GM12878 (cell line): ENCODE data around the gene ZNF532. TPM values are rescaled to one million over a fixed set of nuclear protein-coding genes. Genes with fewer than 3 reads are reported as not detected.

ENCODE experiments used
- ATAC-seq: fragments of 200-7000 bp; cut with Tn5 transposase; 3 replicates; pipeline ENCODE4 v1.9.1; 2020; ENCODE audit warnings: mild to moderate bottlenecking, moderate library complexity
- BruUV-seq: library from RNA; stranded (reverse); fragments of 400-500 nt; replicated peaks from 2 replicates; lab custom pipeline; 2021; lab: Mats Ljungman, UMichigan
- CTCF ChIA-PET: fragments of 300-600 bp; sonication (Branson Sonifier 250); formaldehyde crosslinking; extraction: SDS; loops from one replicate; lab custom pipeline; 2021; ENCODE audit warnings: inconsistent platforms; lab: Yijun Ruan, JAX
- POLR2A ChIA-PET: fragments of 350-600 bp; formaldehyde crosslinking; extraction: SDS; loops from one replicate; lab custom pipeline; 2021; ENCODE audit warnings: inconsistent platforms; lab: Charles Lee
- RAD21 ChIA-PET: fragments of 300-600 bp; sonication (Branson Sonifier 250); formaldehyde crosslinking; loops from one replicate; lab custom pipeline; 2023; ENCODE audit warnings: antibody characterized with exemption; ENCODE audit not compliant: unreplicated experiment; lab: Charles Lee
- SMC1A ChIA-PET: fragments of 300-600 bp; sonication (Branson Sonifier 250); formaldehyde crosslinking; loops from one replicate; lab custom pipeline; 2023; ENCODE audit not compliant: unreplicated experiment, uncharacterized antibody; lab: Charles Lee
- DNase-seq: peaks from one replicate; pipeline ENCODE4 v3.0.0-alpha.2; 2011; ENCODE audit warnings: low read depth, low spot score
- FAIRE-seq: peaks from 3 replicates; lab custom pipeline; 2011; peaks lifted over from hg19 to GRCh38; lab: Jason Lieb, UNC
- H2AFZ ChIP-seq: 2 replicates; pipeline ENCODE4 v1.6.0; 2011; ENCODE audit warnings: low read depth, low read length, control low read depth; ENCODE audit not compliant: control insufficient read depth
- H3K27ac ChIP-seq: 2 replicates; pipeline ENCODE4 v1.5.1; 2011; ENCODE audit warnings: control low read depth; ENCODE audit not compliant: control insufficient read depth, insufficient read depth
- H3K27me3 ChIP-seq, 2 experiments: replicated peaks in 1 of 2; 2 replicates each; pipeline versions ENCODE4 v1.6.0 to v1.6.1; 2011; ENCODE audit warnings: low read length in 1 of 2; ENCODE audit not compliant: control insufficient read depth in 2 of 2, insufficient read depth in 2 of 2
- H3K36me3 ChIP-seq, 2 experiments: 2 replicates each; pipeline ENCODE4 v1.5.1; 2011; ENCODE audit warnings: low read length in 1 of 2; ENCODE audit not compliant: control insufficient read depth in 2 of 2, insufficient read depth in 2 of 2
- H3K4me1 ChIP-seq: 2 replicates; pipeline ENCODE4 v1.6.1; 2011; ENCODE audit warnings: mild to moderate bottlenecking, low read length, moderate library complexity, mixed read lengths; ENCODE audit not compliant: control insufficient read depth, insufficient read depth
- H3K4me2 ChIP-seq: 2 replicates; pipeline ENCODE4 v1.6.0; 2011; ENCODE audit warnings: control low read depth; ENCODE audit not compliant: control insufficient read depth, insufficient read depth
- H3K4me3 ChIP-seq: fragments of 200-600 bp; sonication (generic); 2 replicates; pipeline ENCODE4 v1.5.1; 2016
- H3K79me2 ChIP-seq: 2 replicates; pipeline ENCODE4 v1.6.0; 2011; ENCODE audit warnings: low read length; ENCODE audit not compliant: control insufficient read depth, insufficient read depth
- H3K9ac ChIP-seq: 2 replicates; pipeline ENCODE4 v1.8.0; 2011; ENCODE audit warnings: low read length, control low read depth, mixed read lengths; ENCODE audit not compliant: control insufficient read depth, insufficient read depth
- H3K9me3 ChIP-seq: replicated peaks from 3 replicates; pipeline ENCODE4 v1.5.1; 2011; ENCODE audit warnings: mild to moderate bottlenecking, low read length; ENCODE audit not compliant: control insufficient read depth, insufficient read depth
- H4K20me1 ChIP-seq: 2 replicates; pipeline ENCODE4 v1.6.0; 2011; ENCODE audit not compliant: control insufficient read depth, insufficient read depth
- KAT2A ChIP-seq: conservative IDR thresholded peaks from 2 replicates; pipeline ENCODE4 v1.6.1; 2011; ENCODE audit warnings: low read depth, low read length; ENCODE audit not compliant: control insufficient read depth
- MXI1 ChIP-seq: fragments of 150-350 bp; IDR thresholded peaks from 2 replicates; pipeline ENCODE4 v1.6.1; 2011; ENCODE audit warnings: low read depth, mild to moderate bottlenecking, inconsistent platforms, low read length, improper control_type of control experiment
- MYB ChIP-seq: fragments of 150-350 bp; IDR thresholded peaks from 2 replicates; pipeline ENCODE4 v1.6.1; 2014; ENCODE audit warnings: mild to moderate bottlenecking, low read depth, low read length, borderline replicate concordance
- NR2F1 ChIP-seq: fragments of 450-650 bp; conservative IDR thresholded peaks from 2 replicates; pipeline ENCODE4 v1.6.1; 2017; ENCODE audit warnings: mild to moderate bottlenecking
- PKNOX1 ChIP-seq: fragments of 450-650 bp; IDR thresholded peaks from 2 replicates; pipeline ENCODE4 v1.6.1; 2016; ENCODE audit warnings: mild to moderate bottlenecking
- TCF3 ChIP-seq: IDR thresholded peaks from 2 replicates; pipeline ENCODE4 v1.6.1; 2012; ENCODE audit warnings: low read depth, mild to moderate bottlenecking, low read length, borderline replicate concordance; ENCODE audit not compliant: insufficient read depth
- YBX1 ChIP-seq: fragments of 450-650 bp; IDR thresholded peaks from 2 replicates; pipeline ENCODE4 v1.6.1; 2016; ENCODE audit warnings: antibody characterized with exemption
- WGBS: methylation state at CpG from one replicate; pipeline ENCODE4 v1.1.6; 2016; ENCODE audit warnings: low lambda C conversion rate; ENCODE audit not compliant: insufficient replicate concordance, insufficient coverage; ENCODE audit errors: missing lambda C conversion rate; 5-methylcytosine and 5-hydroxymethylcytosine counted together
- in situ Hi-C: fragments of 300-500 bp; cut with MboI; formaldehyde crosslinking; loops from 9 replicates; pipeline ENCODE4 v1.14.3; 2018; ENCODE audit warnings: mixed read lengths
- intact Hi-C: fragments of 100-400 bp; cut with micrococcal nuclease; formaldehyde crosslinking; loops from one replicate; pipeline ENCODE4 v1.14.2; 2022; ENCODE audit not compliant: unreplicated experiment
- polyA plus RNA-seq, 11 experiments: library from polyadenylated mRNA; depleted of rRNA in 4 of 11; unstranded in 6 of 11; stranded (reverse) in 5 of 11; fragments of >200 nt; fragmentation: Nextera tagmentation in 4 of 11; fragmentation: Illumina TruSeq in 1 of 11; extraction: Ambion mirVana in 4 of 11; extraction: Trizol in 1 of 11; gene quantifications; 1 replicate in 1 of 11; 2 replicates in 10 of 11; pipeline versions ENCODE4 v1.2.1 to v1.2.3, GENCODE V29; 2011 to 2016; ENCODE audit warnings: inconsistent platforms in 2 of 11, missing spikeins in 2 of 11, low read depth in 1 of 11
- total RNA-seq, 4 experiments: library from RNA; depleted of rRNA in 3 of 4; stranded (reverse); fragments of >200 nt in 3 of 4; fragmentation: Illumina TruSeq in 1 of 4; extraction: Trizol in 1 of 4; gene quantifications; 2 replicates each; pipeline versions ENCODE4 v1.2.1 to v1.2.3, GENCODE V29; 2013 to 2021

ZNF532 gene
- total and polyA plus RNA-seq, 10 of the 15 experiments (the other 5 are each of a cell fraction or from before 2014, with no cell fraction given), result 0.44 to 3.4 (median 1.4) TPM

DNA sequence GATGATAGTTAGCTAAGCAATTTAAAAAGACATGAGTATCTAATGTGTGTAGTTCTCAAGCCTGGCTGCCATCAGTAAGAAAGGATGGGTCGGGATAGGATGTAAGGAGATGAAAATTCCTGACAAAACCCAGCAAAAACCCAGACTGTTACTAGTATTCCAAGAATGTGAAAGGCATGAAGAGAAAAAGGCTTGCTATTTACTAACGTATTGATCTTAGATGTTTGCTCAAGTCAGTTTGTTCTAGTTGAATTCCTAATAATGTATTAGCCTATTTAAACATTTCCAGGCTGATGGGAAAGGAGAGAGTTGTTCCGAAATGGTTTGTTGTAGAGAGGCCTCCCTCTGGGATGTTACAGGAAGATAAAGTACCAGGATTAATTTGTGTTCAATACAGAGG is 88.2 kb downstream of the ZNF532 start:
- no peak overlapping the region for H3K9ac ChIP-seq
- FAIRE-seq (no peak), ATAC-seq (no peak), DNase-seq (no peak)
- in situ Hi-C loops, result no loop called here
- no peaks in the 10 kb centered on the region for H3K4me1 ChIP-seq
- H2AFZ ChIP-seq, result no peak overlapping the region
- H3K9me3 ChIP-seq, result no peaks in the 10 kb centered on the region
- H3K27me3 ChIP-seq, result no peaks in the 10 kb centered on the region
- intact Hi-C loops, result no loop called here
- no peak overlapping the region for H3K27ac ChIP-seq
- H3K36me3 ChIP-seq, result no peaks in the 10 kb centered on the region
- ChIA-PET SMC1A (interaction anchor here (1.1 to 1.6 kb wide), 2 partner anchors 8 to 11 kb away, joined by 3 to 6 read pairs; no protein-coding TSS in a partner anchor), CTCF (no interaction called here), RAD21 (no interaction called here), POLR2A (interaction anchor here (1.7 kb wide), 1 partner anchor 13 kb away, joined by 4 read pairs; no protein-coding TSS in a partner anchor)
- BruUV-seq, result no TSS peak
- WGBS, result 53% methylated on average over 3 of the region's 3 CpGs
- TF ChIP-seq KAT2A (no peak), NR2F1 (no peak), YBX1 (no peak), PKNOX1 (no peak)
- no peak overlapping the region for H3K4me2 ChIP-seq
- no peaks in the 10 kb centered on the region for H3K79me2 ChIP-seq
- no peaks in the 10 kb centered on the region for H4K20me1 ChIP-seq
- no peak overlapping the region for H3K4me3 ChIP-seq

DNA sequence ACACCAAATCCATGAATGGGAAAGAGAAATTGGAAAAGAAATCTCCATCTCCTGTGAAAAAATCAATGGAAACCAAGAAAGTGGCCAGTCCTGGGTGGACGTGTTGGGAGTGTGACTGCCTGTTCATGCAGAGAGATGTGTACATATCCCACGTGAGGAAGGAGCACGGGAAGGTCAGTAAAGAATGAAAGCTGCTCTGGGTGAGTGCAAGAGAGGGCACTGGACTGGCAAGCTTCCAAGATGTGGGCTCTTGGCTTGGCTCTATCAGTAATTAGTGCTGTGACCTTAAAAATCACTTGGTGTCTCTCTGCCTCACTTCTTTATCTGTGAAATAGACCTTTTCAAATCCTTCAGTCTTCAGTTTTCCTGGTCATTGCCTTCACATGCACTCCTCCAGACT is 89.0 kb downstream of the ZNF532 start:
- BruUV-seq, result no TSS peak
- H3K4me3 ChIP-seq, result no peak overlapping the region
- ChIA-PET SMC1A (interaction anchor here (0.8 to 1.1 kb wide), 2 partner anchors 8 to 10 kb away, joined by 3 read pairs; no protein-coding TSS in a partner anchor), POLR2A (no interaction called here), CTCF (no interaction called here), RAD21 (no interaction called here)
- TF ChIP-seq TCF3 (no peak), MYB (no peak), MXI1 (no peak)
- no peaks in the 10 kb centered on the region for H3K4me1 ChIP-seq
- H3K79me2 ChIP-seq, result no peaks in the 10 kb centered on the region
- H3K27ac ChIP-seq, result no peak overlapping the region
- in situ Hi-C loops (no loop called here), intact Hi-C loops (no loop called here)
- no peak overlapping the region for H2AFZ ChIP-seq
- H3K9me3 ChIP-seq, result no peaks in the 10 kb centered on the region
- no peak overlapping the region for H3K9ac ChIP-seq
- no peaks in the 10 kb centered on the region for H4K20me1 ChIP-seq
- FAIRE-seq, result no peak
- H3K27me3 ChIP-seq, result no peaks in the 10 kb centered on the region
- no peak for ATAC-seq
- H3K4me2 ChIP-seq, result no peak overlapping the region
- WGBS, result 33% methylated on average over 3 of the region's 3 CpGs
- no peak for DNase-seq
- no peaks in the 10 kb centered on the region for H3K36me3 ChIP-seq
